ENCODE measurements around the gene RAB40C. TPM values are rescaled to one million over a fixed set of nuclear protein-coding genes. Genes with fewer than 3 reads are reported as not detected.

The RAB40C gene
- total RNA-seq, 1 experiment from 2014 or later = 30.7 TPM

GRCh38 chr16:678209-678857, 88.5 kb downstream of the RAB40C start:
- ChIA-PET POLR2A (no interaction called here), CTCF (no interaction called here)
- Histone ChIP-seq H3K27me3 (ENCODE audit: control insufficient read depth, insufficient read depth, low read length) (no peaks in the 10 kb centered on the region), H3K9me3 (ENCODE audit: control insufficient read depth, insufficient read depth, low read depth, low read length) (no peaks in the 10 kb centered on the region), H3K36me3 (ENCODE audit: control insufficient read depth, insufficient read depth, low read length) (peaks cover 3% of the 10 kb centered on the region; the same call in 1 of the 2 replicates), H3K4me1 (ENCODE audit: control insufficient read depth, insufficient read depth, low read length) (peaks cover 36% of the 10 kb centered on the region), H3K4me3 (ENCODE audit: low read depth in 2 of 2, low read length in 2 of 2) (no peak overlapping the region), H3K27ac (ENCODE audit: low read length) (peak overlapping the region; percentile 48; the same call in 1 of the 2 replicates)
- intact Hi-C loops (cut with micrococcal nuclease; ENCODE audit: unreplicated experiment) (no loop called here), in situ Hi-C loops (cut with HindIII; ENCODE audit: low pct_unique_long_range_greater_than_20kb, low sequenced_read_pairs) (no loop called here)
- DNase-seq (ENCODE audit: low read depth, low spot score) = no peak
- no TSS peak for BruUV-seq (replicated peaks)
- TF ChIP-seq REST (IDR thresholded peaks at IDR 0.05; ENCODE audit: insufficient read depth in 1 of 2, low read depth in 2 of 2, low read length in 1 of 2) = no peak
- TF ChIP-seq TCF7L2 (IDR thresholded peaks at IDR 0.05; ENCODE audit: low read depth, low read length) = no peak
- TF ChIP-seq SIN3A (IDR thresholded peaks at IDR 0.05; ENCODE audit: borderline replicate concordance, insufficient read depth, low read depth, low read length) = no peak
- no peak for TF ChIP-seq CTCF (IDR thresholded peaks at IDR 0.05)
- no peak for TF ChIP-seq POLR2AphosphoS5 (IDR thresholded peaks at IDR 0.05; ENCODE audit: low read depth, low read length)
- ATAC-seq = no peak

Small RNA genes within 50 kb of the gene (microRNA-seq; reads per million reads assigned to microRNA genes)
- 1.6 reads per million for gene MIR3176 (ENCODE audit: unreplicated experiment)

Other genes with a start within 250 kb of the RAB40C start
- gene AXIN1, start 237.3 kb upstream of the RAB40C start, total RNA-seq (2021; ENCODE audit: unreplicated experiment) = 53.3 TPM
- gene MRPL28, start 219.5 kb upstream of the RAB40C start, total RNA-seq (2021; ENCODE audit: unreplicated experiment) = 140 TPM
- 128 TPM for gene PGAP6, start 208.1 kb upstream of the RAB40C start, total RNA-seq (2021; ENCODE audit: unreplicated experiment)
- 500 TPM for gene NME4, start 192.9 kb upstream of the RAB40C start, total RNA-seq (2021; ENCODE audit: unreplicated experiment)
- 92.7 TPM for gene DECR2, start 188.2 kb upstream of the RAB40C start, total RNA-seq (2021; ENCODE audit: unreplicated experiment)
- gene RAB11FIP3, start 164.4 kb upstream of the RAB40C start, total RNA-seq (2021; ENCODE audit: unreplicated experiment) = 57.3 TPM
- 78.5 TPM for gene CAPN15, start 62.4 kb upstream of the RAB40C start, total RNA-seq (2021; ENCODE audit: unreplicated experiment)
- 2.2 TPM for gene PRR35, start 29.7 kb upstream of the RAB40C start, total RNA-seq (2021; ENCODE audit: unreplicated experiment)
- gene NHLRC4, start 23.1 kb upstream of the RAB40C start, total RNA-seq (2021; ENCODE audit: unreplicated experiment) = 4.0 TPM
- gene PIGQ, start 20.1 kb upstream of the RAB40C start, total RNA-seq (2021; ENCODE audit: unreplicated experiment) = 83.5 TPM
- 2.0 TPM for gene WFIKKN1, start 40.9 kb downstream of the RAB40C start, total RNA-seq (2021; ENCODE audit: unreplicated experiment)
- gene METTL26, start 46.2 kb downstream of the RAB40C start, total RNA-seq (2021; ENCODE audit: unreplicated experiment) = 91.8 TPM
- 91.6 TPM for gene MCRIP2, start 51.8 kb downstream of the RAB40C start, total RNA-seq (2021; ENCODE audit: unreplicated experiment)
- 58.9 TPM for gene WDR90, start 59.3 kb downstream of the RAB40C start, total RNA-seq (2021; ENCODE audit: unreplicated experiment)
- gene RHOT2, start 78.1 kb downstream of the RAB40C start, total RNA-seq (2021; ENCODE audit: unreplicated experiment) = 195 TPM
- 6.6 TPM for gene RHBDL1, start 85.6 kb downstream of the RAB40C start, total RNA-seq (2021; ENCODE audit: unreplicated experiment)
- gene STUB1, start 90.3 kb downstream of the RAB40C start, total RNA-seq (2021; ENCODE audit: unreplicated experiment) = 217 TPM
- 73.9 TPM for gene JMJD8, start 94.3 kb downstream of the RAB40C start, total RNA-seq (2021; ENCODE audit: unreplicated experiment)
- 17.9 TPM for gene WDR24, start 100.3 kb downstream of the RAB40C start, total RNA-seq (2021; ENCODE audit: unreplicated experiment)
- gene FBXL16, start 115.7 kb downstream of the RAB40C start, total RNA-seq (2021; ENCODE audit: unreplicated experiment) = 28.0 TPM
- gene METRN, start 125.1 kb downstream of the RAB40C start, total RNA-seq (2021; ENCODE audit: unreplicated experiment) = 407 TPM
- gene ANTKMT, start 131.1 kb downstream of the RAB40C start, total RNA-seq (2021; ENCODE audit: unreplicated experiment) = 93.6 TPM
- 18.2 TPM for gene CCDC78, start 136.4 kb downstream of the RAB40C start, total RNA-seq (2021; ENCODE audit: unreplicated experiment)
- gene HAGHL, start 137.0 kb downstream of the RAB40C start, total RNA-seq (2021; ENCODE audit: unreplicated experiment) = 41.1 TPM
- 34.0 TPM for gene CIAO3, start 150.9 kb downstream of the RAB40C start, total RNA-seq (2021; ENCODE audit: unreplicated experiment)
- gene MSLN, start 170.7 kb downstream of the RAB40C start, total RNA-seq (2021; ENCODE audit: unreplicated experiment) = 1.1 TPM
- 61.1 TPM for gene RPUSD1, start 198.3 kb downstream of the RAB40C start, total RNA-seq (2021; ENCODE audit: unreplicated experiment)
- gene CHTF18, start 198.6 kb downstream of the RAB40C start, total RNA-seq (2021; ENCODE audit: unreplicated experiment) = 118 TPM
- 0.23 TPM for gene GNG13, start 210.7 kb downstream of the RAB40C start, total RNA-seq (2021; ENCODE audit: unreplicated experiment)